ENCODE measurements around the gene NAALADL2. TPM values are rescaled to one million over a fixed set of nuclear protein-coding genes. Genes with fewer than 3 reads are reported as not detected.

Gene NAALADL2
- total and polyA plus RNA-seq, 2 of the 8 experiments (the other 6 are each of a cell fraction or from before 2014, with no cell fraction given): 0.12 to 0.22 TPM

- H3K14ac ChIP-seq (ENCODE audit: insufficient read length): no peak overlapping the region
- H3K4me1 ChIP-seq (replicated peaks in 1 of 4; ENCODE audit: control insufficient read depth in 3 of 4, insufficient read depth in 4 of 4, low read length in 3 of 4): no peaks in the 10 kb centered on the region
- H3K9ac ChIP-seq (replicated peaks in 1 of 4; ENCODE audit: extremely low read depth in 1 of 4, low read depth in 3 of 4, low read length in 3 of 4): no peak overlapping the region
- H2BK12ac ChIP-seq (ENCODE audit: low read depth, low read length): no peak overlapping the region
- no peak overlapping the region for H4K8ac ChIP-seq (ENCODE audit: extremely low read depth, insufficient read depth, low read length)
- no peak overlapping the region for H3K4me2 ChIP-seq (ENCODE audit: insufficient read depth in 1 of 2, low read depth in 2 of 2, low read length in 2 of 2)
- DNase-seq (ENCODE audit: low read depth in 1 of 2, low spot score in 2 of 2) (no peak), FAIRE-seq (no peak)
- ChIA-PET POLR2A (ENCODE audit: partially characterized antibody) (no interaction called here), CTCF (ENCODE audit: partially characterized antibody) (no interaction called here)
- no peak overlapping the region for H2BK120ac ChIP-seq (replicated peaks; ENCODE audit: low read depth, low read length)
- H2AK5ac ChIP-seq (ENCODE audit: low read depth, low read length): no peak overlapping the region
- H2AFZ ChIP-seq (ENCODE audit: low read length): no peak overlapping the region
- 90% methylated on average over 3 of the region's 3 CpGs; no CpG with 5 or more reads in 1 of the 2 experiments for WGBS, 2 experiments (ENCODE audit: extremely low coverage in 1 of 2, insufficient coverage in 1 of 2, insufficient read length in 1 of 2, insufficient replicate concordance in 2 of 2, low coverage in 1 of 2, low lambda C conversion rate in 2 of 2, missing lambda C conversion rate in 1 of 2)
- H4K5ac ChIP-seq (ENCODE audit: insufficient read length, low read depth, low read length): no peak overlapping the region
- H3K79me2 ChIP-seq (ENCODE audit: control insufficient read depth in 1 of 2, insufficient read depth in 2 of 2, low read length in 2 of 2): no peaks in the 10 kb centered on the region
- no peak overlapping the region for H3K56ac ChIP-seq (replicated peaks; ENCODE audit: insufficient read length, low read depth, low read length)
- TF ChIP-seq USF2 (IDR thresholded peaks at IDR 0.05; ENCODE audit: low read length): no peak
- no peak for TF ChIP-seq MAFK (IDR thresholded peaks at IDR 0.05; ENCODE audit: low read depth, low read length)
- TF ChIP-seq SP2 (IDR thresholded peaks at IDR 0.05; ENCODE audit: low read length): no peak
- TF ChIP-seq TBP (IDR thresholded peaks at IDR 0.05; ENCODE audit: low read depth, low read length): no peak
- TF ChIP-seq GTF2F1 (IDR thresholded peaks at IDR 0.05; ENCODE audit: borderline replicate concordance, low read depth, low read length): no peak
- H2BK15ac ChIP-seq (ENCODE audit: low read length): no peak overlapping the region
- no peaks in the 10 kb centered on the region for H3K36me3 ChIP-seq (ENCODE audit: control insufficient read depth in 2 of 4, insufficient read depth in 4 of 4, low read length in 3 of 4)
- no peaks in the 10 kb centered on the region for H4K20me1 ChIP-seq (replicated peaks in 1 of 2; ENCODE audit: control insufficient read depth in 1 of 2, insufficient read depth in 2 of 2, low read length in 2 of 2)
- H2BK20ac ChIP-seq (ENCODE audit: low read length): no peak overlapping the region
- H3K4me3 ChIP-seq (ENCODE audit: extremely low read depth in 1 of 4, insufficient read depth in 2 of 4, low read depth in 3 of 4, low read length in 4 of 4): no peak overlapping the region
- no peak overlapping the region for H2BK5ac ChIP-seq (ENCODE audit: low read depth, low read length)
- H3K9me3 ChIP-seq (ENCODE audit: insufficient read depth in 2 of 2, low read depth in 1 of 2, low read length in 1 of 2): no peaks in the 10 kb centered on the region
- no peaks in the 10 kb centered on the region for H3K23me2 ChIP-seq (ENCODE audit: low read depth, low read length)
- no peaks in the 10 kb centered on the region for H3K79me1 ChIP-seq (ENCODE audit: low read depth, low read length)
- H3K4ac ChIP-seq (replicated peaks; ENCODE audit: insufficient read length, low read depth, low read length): no peak overlapping the region
- no peak overlapping the region for H3K23ac ChIP-seq (ENCODE audit: insufficient read length)
- no peaks in the 10 kb centered on the region for H3K27me3 ChIP-seq (replicated peaks in 1 of 4; ENCODE audit: control insufficient read depth in 3 of 4, extremely low read depth in 1 of 4, insufficient read depth in 3 of 4, low read length in 3 of 4)
- H4K91ac ChIP-seq (replicated peaks; ENCODE audit: insufficient read length, low read length): no peak overlapping the region
- no peak overlapping the region for H3K18ac ChIP-seq (ENCODE audit: extremely low read depth, low read length)
- H3K27ac ChIP-seq (ENCODE audit: low read depth, low read length): no peak overlapping the region
These were observed 484.8 kb downstream of the NAALADL2 start for GRCh38 chr3:175343946-175344345.
